GM12873 (cell line): ENCODE measurements around the gene EMILIN3.

Experiments used
- CTCF ChIP-seq: IDR thresholded peaks from 2 replicates; pipeline ENCODE4 v1.5.1; 2012; ENCODE audit warnings: low read depth, mild to moderate bottlenecking, moderate library complexity, low read length, control low read depth; ENCODE audit not compliant: insufficient read depth; ENCODE audit errors: missing control alignments

Gene EMILIN3

DNA sequence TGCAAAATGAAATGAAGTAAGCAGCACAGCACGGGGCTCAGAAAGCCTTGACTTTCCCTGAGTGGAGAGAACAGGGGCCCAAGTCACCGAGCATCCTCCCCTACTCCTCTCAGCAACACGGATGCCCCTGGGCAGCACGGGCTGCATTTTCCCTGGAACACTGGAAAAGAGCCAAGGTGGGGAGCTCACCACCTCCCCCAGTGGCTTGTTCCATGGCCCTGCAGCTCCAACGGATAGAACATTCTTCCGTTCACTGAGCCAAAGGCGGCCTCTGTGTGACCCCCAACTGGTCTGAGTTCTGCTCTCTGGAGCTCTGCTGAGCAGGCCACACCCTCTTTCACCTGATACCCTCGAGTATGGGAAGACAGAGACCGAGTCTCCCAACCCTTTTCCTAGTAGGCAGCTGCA, 20.8 kb upstream of the EMILIN3 start:
- no peak for TF ChIP-seq CTCF

DNA sequence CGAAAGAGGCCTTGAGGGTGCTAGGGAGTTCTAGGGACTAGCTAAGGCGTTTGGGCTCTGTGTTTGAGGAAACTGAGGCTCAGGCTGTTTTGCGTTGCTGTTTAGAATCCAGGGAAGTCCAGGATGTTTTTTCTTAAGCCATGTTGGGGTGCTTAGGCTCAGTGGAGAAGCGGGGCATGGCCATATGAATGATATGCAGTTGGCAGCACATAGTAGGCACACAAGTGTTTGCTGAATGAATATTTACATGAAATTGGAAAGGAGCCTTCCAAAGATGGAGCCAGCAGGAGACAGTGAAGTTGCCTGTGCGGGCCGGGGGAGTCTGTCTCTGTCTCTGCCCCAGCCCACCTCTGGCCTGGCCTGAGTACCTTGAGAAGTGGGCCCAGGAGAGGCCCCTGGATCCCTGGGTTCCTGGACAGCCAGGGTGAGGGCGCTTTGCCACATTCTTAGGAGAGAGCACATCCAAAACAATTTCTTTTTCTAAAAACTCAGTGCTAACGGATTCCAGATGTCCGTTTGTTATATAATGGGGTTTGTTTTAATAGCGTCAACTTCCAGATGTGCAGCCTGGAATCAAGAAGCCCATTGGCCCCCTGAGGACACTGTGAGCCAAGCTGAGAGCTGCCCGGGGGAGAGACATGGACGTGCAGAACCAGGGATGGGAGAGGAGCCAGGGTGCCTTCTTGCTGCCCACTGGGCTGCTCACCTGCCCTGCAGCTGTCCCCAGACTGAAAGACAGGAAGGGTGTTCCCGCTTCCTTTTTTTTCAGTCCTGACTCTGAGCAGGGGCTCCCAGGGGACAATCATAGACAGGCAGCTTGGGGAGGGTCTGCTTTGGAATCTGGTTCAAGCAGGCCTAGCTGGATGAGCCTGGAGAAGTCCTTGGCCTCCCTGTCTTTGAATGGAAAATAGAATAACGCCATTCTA, 20.1 kb upstream of the EMILIN3 start:
- no peak for TF ChIP-seq CTCF

GRCh38 chr20:41382791-41383305, 16.2 kb upstream of the EMILIN3 start:
- TF ChIP-seq CTCF: no peak

- no peak for TF ChIP-seq CTCF
Measured at GRCh38 chr20:41380551-41381193, 14.1 kb upstream of the EMILIN3 start.

- no peak for TF ChIP-seq CTCF
Measured at GRCh38 chr20:41379551-41379950, 12.9 kb upstream of the EMILIN3 start.

GRCh38 chr20:41377275-41377674, 10.7 kb upstream of the EMILIN3 start:
- TF ChIP-seq CTCF: no peak

DNA sequence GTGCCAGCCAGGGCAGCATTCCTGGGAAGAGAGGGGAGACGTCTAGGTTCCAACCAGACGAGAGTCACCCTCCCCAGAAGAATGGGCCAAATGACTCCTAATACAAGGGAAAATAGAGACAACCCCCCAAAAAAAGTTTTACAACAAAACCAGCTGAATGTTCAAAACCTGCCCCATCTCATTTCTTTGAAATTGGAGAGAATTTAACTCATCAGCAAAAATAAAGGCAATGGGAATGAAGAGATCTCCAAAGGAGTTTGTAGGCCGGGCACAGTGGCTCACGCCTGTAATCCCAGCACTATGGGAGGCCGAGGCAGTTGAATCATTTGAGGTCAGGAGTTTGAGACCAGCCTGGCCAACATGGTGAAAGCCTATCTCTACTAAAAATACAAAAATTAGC, 9.7 kb upstream of the EMILIN3 start:
- no peak for TF ChIP-seq CTCF
